DLD1 (cell line): ENCODE measurements around the gene JMJD7.
"Not testable (repeated sequence)": the region's sequence is repeated elsewhere in the genome, so short reads cannot be mapped to it uniquely, and the experiment has no call there.

Experiments used
- in situ Hi-C: cut with HindIII; loops from 2 replicates; pipeline ENCODE4 v1.10.0; 2017; ENCODE audit warnings: low sequenced_read_pairs

JMJD7 gene

DNA sequence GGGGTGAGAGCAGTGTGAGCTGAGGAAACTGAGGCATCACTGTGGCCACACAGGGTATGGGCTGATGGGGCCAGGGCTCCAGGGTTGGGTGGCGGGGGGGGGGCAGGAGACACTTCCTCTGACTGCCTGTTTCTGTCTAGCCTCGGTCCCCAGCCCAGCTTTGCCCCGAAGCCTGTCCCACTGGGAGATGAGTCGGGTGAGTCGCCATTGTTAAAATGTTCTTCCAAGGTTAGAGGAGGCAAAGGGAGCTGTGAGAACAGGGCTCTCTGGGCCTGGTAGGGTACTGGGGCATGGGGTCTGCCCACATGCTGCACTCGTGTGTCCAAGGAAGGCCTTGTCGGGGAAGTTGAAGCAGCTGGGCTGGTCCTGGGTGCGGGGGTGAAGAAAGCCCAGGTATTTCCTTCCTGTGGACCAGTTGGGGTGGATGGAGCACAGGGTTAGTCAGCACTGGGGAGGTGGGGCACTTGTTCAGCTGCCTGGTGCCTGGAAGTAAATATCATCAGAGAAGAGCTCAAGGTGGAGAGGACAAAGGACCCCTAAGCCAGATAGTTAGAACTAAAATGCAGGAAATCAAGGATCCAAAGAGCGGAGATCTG lies 8.3 kb upstream of the JMJD7 start:
- in situ Hi-C loops = no loop called here

- in situ Hi-C loops = no loop called here
Observed at GRCh38 chr15:41820791-41821423, 7.0 kb upstream of the JMJD7 start.

- in situ Hi-C loops = no loop called here
Observed at GRCh38 chr15:41821831-41822230, 6.1 kb upstream of the JMJD7 start.

GRCh38 chr15:41822471-41822870 lies 5.4 kb upstream of the JMJD7 start:
- in situ Hi-C loops = no loop called here

GRCh38 chr15:41822957-41823356 lies 4.9 kb upstream of the JMJD7 start:
- in situ Hi-C loops = no loop called here

DNA sequence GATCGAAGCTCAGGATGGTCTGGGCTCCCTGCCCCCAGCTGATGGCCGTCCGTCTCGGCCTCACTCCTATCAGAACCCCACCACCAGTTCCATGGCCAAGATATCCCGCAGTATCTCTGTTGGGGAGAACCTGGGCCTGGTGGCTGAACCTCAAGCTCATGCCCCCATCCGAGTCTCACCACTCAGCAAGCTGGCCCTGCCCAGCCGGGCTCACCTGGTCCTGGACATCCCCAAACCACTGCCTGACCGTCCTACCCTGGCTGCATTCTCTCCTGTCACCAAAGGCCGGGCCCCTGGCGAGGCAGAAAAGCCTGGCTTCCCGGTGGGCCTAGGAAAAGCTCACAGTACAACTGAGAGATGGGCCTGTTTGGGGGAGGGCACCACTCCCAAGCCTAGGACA lies 4.4 kb upstream of the JMJD7 start:
- in situ Hi-C loops = no loop called here

DNA sequence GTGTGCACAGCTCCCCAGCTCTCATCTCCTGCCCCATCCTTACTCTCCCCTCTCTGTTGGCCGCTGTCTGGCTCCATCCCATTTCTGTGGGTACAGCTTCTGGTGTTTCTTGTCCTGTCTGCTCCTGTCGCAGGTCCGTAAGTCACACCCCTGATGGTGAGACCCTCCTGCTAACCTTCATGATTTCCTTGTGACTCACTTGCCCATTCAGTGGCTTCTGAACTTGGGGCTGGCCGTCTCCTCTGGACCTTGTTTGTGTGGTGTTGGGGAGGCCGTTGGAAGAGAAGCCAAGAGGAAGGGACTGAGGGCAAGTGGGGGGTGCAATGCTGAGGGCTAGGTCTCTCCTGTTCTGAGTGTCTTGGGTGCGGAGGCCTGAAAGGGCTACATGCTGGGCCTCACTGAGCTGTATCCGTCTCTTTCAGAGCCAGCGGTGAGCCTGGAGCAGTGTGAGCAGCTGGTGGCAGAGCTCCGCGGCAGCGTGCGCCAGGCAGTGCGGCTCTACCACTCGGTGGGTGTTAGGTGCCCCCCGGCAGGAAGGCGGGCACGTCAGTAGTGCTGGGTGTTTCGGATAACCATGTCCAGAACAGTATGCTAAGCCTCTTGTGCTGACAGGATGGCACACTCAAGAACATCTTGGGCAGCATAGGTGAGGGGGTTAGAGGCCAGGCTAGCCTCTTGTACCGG lies 3.7 kb upstream of the JMJD7 start:
- in situ Hi-C loops = no loop called here

DNA sequence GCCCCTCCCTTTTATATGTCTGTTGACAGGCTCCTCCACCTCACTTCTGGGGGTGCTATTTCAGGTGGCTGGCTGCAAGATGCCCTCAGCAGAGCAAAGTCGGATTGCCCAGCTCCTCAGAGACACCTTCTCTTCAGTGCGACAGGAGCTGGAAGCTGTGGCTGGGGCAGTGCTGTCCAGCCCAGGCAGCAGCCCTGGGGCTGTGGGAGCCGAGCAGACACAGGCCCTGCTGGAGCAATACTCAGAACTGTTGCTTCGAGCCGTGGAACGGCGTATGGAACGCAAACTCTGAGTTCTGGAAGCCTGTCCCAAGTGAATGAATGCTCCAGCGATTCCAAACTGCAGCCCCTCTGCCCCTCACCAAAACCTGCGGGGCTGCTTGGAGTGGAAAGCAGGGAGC lies 2.7 kb upstream of the JMJD7 start:
- in situ Hi-C loops = no loop called here

DNA sequence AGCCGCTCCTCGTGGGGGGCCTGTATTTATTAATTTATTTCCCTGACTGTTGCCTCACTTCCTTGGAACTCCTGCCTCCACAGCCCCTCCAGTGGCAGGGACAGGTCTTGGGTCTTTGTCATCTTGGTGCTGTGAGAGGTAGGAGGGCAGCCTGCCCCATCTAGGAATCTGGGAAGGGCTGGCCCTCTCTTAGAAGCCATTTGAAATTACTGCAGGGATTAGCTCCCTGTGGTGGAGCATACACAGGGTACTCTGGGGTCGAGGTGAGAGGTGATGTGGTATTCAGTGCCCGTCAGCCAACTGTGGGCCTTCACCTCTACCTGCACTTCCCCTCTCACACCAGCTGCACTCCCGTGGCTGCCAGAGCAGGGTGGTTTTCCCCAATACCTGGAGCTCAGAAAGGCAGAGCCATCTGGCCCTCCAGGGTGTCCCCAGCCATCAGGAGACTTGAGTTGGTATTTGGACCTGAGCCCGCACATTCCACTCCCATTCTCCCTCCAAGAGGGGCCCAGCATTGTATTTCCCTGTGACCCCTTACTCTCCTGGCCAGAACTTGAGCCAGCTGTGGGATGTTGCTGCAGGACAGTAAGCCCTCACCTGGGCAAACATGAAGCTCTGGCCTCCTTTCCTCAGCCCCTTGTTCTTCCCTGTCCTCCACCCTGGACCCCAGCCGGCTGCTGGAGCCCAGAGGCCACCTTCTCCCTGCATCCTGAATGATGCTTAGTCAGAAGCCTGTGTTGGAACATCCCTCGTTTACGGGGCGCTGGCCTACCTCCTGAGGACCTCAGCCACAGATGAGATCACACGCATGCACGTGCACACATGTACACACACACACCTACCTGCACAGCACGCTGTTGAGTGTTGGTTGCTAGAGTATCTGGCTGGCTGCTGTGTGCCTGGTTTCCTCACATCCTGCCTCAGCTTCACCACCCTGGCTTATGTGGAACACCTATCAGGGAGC lies 2.0 kb upstream of the JMJD7 start:
- in situ Hi-C loops = no loop called here

GRCh38 chr15:41827290-41827879 lies 507 bp upstream of the JMJD7 start:
- in situ Hi-C loops = no loop called here

DNA sequence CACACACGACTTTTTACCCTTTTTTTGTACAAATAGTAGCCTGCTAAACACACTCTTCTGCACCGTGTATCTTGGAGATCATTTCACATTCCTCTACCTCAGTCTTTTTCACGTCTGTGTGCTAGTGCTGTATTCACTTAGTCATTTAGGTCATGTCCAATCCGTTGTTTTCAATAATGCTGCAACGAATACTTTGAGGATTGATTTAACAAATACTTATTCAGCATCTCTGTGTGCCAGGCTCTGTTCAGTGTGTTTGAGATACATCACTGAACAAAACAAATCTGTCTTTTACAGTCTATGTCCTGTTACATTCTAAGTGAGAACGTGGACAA lies 882 bp downstream of the JMJD7 start:
- in situ Hi-C loops = no loop called here

GRCh38 chr15:41829959-41830646 lies 2.2 kb downstream of the JMJD7 start:
- in situ Hi-C loops = no loop called here

DNA sequence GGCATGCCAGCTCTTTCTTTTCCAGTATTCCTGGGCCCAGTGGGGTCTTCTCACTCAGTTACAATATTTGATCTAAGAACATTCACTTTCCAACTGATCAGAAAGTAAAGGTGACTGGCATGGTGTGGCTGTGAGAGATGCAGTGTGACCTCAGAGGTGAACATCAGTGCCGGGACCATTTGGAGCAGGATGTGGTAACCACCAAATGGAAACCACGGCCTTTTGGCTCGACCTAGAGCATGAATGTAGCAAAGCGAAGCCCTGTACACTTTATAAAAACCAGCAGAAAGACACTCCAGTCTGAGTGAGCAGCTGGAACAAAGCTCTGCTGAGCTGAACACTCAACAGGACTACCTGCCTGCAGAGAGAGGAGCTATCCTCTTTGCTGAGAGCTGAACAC lies 3.4 kb downstream of the JMJD7 start:
- in situ Hi-C loops = not testable (repeated sequence)

GRCh38 chr15:41832208-41832607 lies 4.3 kb downstream of the JMJD7 start:
- in situ Hi-C loops = no loop called here

DNA sequence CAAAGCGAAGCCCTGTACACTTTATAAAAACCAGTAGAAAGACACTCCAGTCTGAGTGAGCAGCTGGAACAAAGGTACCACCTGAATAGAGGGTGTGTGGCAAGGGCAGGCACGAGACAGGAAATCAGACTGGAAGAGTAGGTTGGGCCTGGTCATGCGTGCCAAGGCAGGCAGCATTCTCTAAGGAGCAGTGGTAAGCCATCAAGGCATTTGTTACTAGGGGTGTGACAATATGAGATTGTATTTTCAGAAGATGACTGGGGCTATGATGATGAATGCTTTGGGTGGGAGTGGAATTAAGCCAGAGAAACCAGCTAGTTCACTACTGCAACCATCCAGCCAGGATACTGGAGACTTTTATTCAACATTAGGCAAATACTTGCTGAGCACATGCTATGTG lies 5.0 kb downstream of the JMJD7 start:
- in situ Hi-C loops = no loop called here

DNA sequence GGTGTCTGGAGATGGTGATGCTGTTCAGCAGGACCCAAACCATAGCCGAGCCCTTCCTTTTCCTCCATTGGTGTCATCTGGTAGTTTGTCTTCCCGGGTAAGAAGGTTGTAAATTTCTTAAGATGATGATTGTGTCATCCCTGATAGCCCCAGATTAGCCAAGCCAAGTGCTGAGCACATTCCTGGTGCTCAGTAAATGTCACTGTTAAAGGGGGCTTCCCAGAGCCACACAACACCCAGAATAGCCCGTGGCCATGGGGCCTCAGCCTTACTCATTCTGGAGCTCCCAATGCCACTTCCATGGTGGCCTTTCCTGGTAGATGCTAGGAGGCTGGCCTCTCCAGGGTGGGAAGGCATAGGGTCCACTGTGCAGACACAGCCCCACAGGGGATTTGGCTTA lies 6.2 kb downstream of the JMJD7 start:
- in situ Hi-C loops = no loop called here

- in situ Hi-C loops = no loop called here
Observed at GRCh38 chr15:41836073-41836472, 8.2 kb downstream of the JMJD7 start.

DNA sequence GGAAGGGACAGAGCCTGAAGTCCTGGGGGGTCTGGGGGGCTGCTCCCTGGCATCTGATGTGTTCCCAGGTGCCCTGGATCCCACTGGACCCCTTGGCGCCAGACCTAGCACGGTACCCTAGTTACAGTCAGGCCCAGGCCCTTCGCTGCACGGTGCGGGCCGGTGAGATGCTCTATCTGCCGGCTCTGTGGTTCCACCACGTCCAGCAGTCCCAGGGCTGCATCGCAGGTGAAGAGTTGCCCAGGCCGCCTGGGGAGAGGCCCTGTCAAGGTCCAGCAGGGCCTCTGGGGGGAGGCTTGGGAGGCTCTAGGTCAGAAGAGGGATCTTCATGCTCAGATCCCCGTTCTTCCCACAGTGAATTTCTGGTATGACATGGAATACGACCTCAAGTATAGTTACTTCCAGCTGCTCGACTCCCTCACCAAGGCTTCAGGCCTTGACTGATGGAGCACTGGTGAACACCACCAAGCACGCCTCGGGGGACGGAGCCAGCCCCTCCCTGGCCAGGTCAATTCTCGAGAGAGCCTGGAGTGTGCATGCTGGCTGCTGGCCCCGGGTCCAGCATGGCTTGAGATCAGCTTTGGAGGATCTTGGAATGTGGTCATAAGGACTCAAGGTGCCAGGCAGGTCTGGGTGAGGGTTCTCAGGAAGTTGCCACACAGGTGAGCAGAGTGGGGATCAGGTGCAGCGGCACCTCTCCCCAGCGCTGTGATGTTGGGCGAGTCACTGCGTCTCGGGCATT lies 9.0 kb downstream of the JMJD7 start:
- in situ Hi-C loops = no loop called here

DNA sequence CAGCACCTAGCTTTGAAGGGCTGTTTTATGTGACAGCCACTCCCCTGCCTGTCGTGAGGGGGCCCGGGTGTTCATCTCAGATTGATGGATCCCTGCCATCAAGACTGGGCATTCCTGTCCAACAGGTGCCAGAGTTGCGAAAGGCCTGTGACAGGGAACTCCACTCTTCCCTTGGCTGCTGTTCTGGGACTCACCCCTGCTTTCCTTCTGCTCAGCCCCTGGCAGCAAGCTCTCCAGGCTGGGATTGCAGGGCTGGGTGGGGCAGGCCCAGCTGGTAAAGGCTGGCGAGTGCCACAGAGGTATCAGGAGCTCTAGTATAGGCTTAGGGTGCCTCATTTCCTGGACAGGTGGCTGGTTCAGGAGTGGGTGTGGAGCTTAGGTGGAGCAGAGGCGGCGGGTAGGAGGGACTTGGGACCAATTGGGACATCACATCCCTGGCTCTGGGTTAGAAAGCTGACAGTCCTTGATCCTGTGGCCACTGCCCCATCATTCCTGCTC lies 10.6 kb downstream of the JMJD7 start, which contains the start of gene PLA2G4B:
PLA2G4B (plus strand) TSS at position 448 of the 498 bp plus-strand sequence. CDS start 67 bp downstream, outside the sequence.
- in situ Hi-C loops = no loop called here
